ENCODE results near the gene SBF2. TPM values are rescaled to one million over a fixed set of nuclear protein-coding genes. Genes with fewer than 3 reads are reported as not detected.

The SBF2 gene
- total and polyA plus RNA-seq, 2 donors (not counting 3 experiments of a cell fraction or from before 2014, with no cell fraction given), result 15.4 to 42.4 TPM

DNA sequence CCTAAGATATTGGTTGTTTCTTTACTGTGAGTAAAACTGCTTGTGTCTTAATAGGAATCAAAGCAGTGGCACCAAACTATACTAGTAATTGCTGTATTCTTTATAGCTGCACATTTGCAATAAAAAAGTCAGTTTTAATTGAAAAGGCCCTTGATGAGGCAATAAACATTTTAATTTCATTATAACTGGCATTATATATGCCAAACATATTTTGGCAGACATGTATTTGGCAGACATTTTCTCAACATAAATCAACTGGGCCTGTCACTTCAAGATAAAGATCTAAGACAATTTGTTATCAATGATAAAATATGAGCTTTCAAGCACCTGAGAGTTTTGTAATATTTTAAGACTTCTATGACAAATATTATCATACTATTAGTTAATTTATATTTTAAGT lies 245.7 kb downstream of the SBF2 start:
- POLR2A ChIA-PET, result no interaction called here
- dilution Hi-C loops (cut with MboI; ENCODE audit: extremely low pct_ligation_motif_present, low sequenced_read_pairs), result no loop called here
- no peak overlapping the region for H3K27ac ChIP-seq (ENCODE audit: insufficient read depth, low read depth, low read length)
- BruUV-seq (replicated peaks), result no TSS peak
- no peaks in the 10 kb centered on the region for H3K36me3 ChIP-seq (ENCODE audit: control insufficient read depth in 2 of 2, extremely low read depth in 1 of 2, insufficient read depth in 2 of 2, low read length in 2 of 2)
- no peak for FAIRE-seq
- H3K9me3 ChIP-seq (replicated peaks; ENCODE audit: control insufficient read depth, insufficient read depth, low read length), result peaks cover 3% of the 10 kb centered on the region
- H3K4me2 ChIP-seq (ENCODE audit: insufficient read depth, low read length), result no peak overlapping the region
- H3K4me1 ChIP-seq (ENCODE audit: control insufficient read depth, extremely low read depth, insufficient read depth, low read length), result peaks cover 10% of the 10 kb centered on the region
- no peaks in the 10 kb centered on the region for H4K20me1 ChIP-seq (replicated peaks; ENCODE audit: control insufficient read depth, extremely low read depth, insufficient read depth, low read length)
- DNase-seq (ENCODE audit: low read depth, low spot score), result no peak
- no peaks in the 10 kb centered on the region for H3K27me3 ChIP-seq (ENCODE audit: control insufficient read depth in 2 of 2, insufficient read depth in 2 of 2, low read length in 2 of 2)
- no peak overlapping the region for H2AFZ ChIP-seq (ENCODE audit: low read depth, low read length)
- CTCF ChIA-PET, result interaction anchor here (1.0 to 1.9 kb wide), 6 partner anchors 9 to 133 kb away, joined by 3 to 9 read pairs (median 4); no protein-coding TSS in a partner anchor
- peaks cover 2% of the 10 kb centered on the region for H3K79me2 ChIP-seq (ENCODE audit: control insufficient read depth, insufficient read depth, low read length)
- intact Hi-C loops (cut with micrococcal nuclease), result no loop called here
- H3K9me1 ChIP-seq (replicated peaks; ENCODE audit: control insufficient read depth, extremely low read depth, insufficient read depth, low read length), result no peaks in the 10 kb centered on the region
- no peak overlapping the region for H3K4me3 ChIP-seq (replicated peaks in 1 of 3; ENCODE audit: insufficient read depth in 1 of 3, low read depth in 1 of 3, low read length in 3 of 3)
- TF ChIP-seq, protein P1, sequence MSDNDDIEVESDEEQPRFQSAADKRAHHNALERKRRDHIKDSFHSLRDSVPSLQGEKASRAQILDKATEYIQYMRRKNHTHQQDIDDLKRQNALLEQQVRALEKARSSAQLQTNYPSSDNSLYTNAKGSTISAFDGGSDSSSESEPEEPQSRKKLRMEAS (IDR thresholded peaks at IDR 0.05; ENCODE audit: insufficient read depth, insufficient read length), result no peak
- TF ChIP-seq EZH2 (IDR thresholded peaks at IDR 0.05; ENCODE audit: borderline replicate concordance, low read depth, low read length, severe bottlenecking), result no peak
- no peak overlapping the region for H3K9ac ChIP-seq (replicated peaks; ENCODE audit: extremely low read depth, insufficient read depth, low read length)

DNA sequence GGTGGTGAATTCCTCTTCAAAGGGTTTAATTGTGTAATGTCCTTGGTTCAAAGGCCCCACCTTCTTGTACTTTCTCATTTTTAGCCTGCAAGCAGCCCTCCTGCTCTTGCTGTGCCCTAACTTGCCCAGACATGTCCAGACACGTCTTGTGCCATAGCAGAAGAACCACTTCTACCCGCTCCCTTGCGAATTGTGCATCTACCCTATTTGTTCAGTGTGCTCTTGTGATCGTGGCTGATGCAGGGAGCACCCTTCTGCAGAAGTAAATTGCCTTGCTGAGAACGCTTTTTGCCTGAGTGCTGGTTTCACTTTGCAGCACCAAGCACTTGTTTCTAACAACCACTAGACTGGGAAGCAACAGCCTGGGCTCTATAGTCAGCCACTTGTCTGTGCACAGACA lies 249.4 kb downstream of the SBF2 start:
- POLR2A ChIA-PET, result no interaction called here
- H3K4me2 ChIP-seq (ENCODE audit: insufficient read depth, low read length), result no peak overlapping the region
- dilution Hi-C loops (cut with MboI; ENCODE audit: extremely low pct_ligation_motif_present, low sequenced_read_pairs) (no loop called here), intact Hi-C loops (cut with micrococcal nuclease) (no loop called here)
- H3K4me1 ChIP-seq (ENCODE audit: control insufficient read depth, extremely low read depth, insufficient read depth, low read length), result peaks cover 5% of the 10 kb centered on the region
- no peak overlapping the region for H3K4me3 ChIP-seq (replicated peaks in 1 of 3; ENCODE audit: insufficient read depth in 1 of 3, low read depth in 1 of 3, low read length in 3 of 3)
- no peaks in the 10 kb centered on the region for H3K27me3 ChIP-seq (ENCODE audit: control insufficient read depth in 2 of 2, insufficient read depth in 2 of 2, low read length in 2 of 2)
- H3K27ac ChIP-seq (ENCODE audit: insufficient read depth, low read depth, low read length), result no peak overlapping the region
- FAIRE-seq (no peak), DNase-seq (ENCODE audit: low read depth, low spot score) (no peak)
- TF ChIP-seq, protein P2, sequence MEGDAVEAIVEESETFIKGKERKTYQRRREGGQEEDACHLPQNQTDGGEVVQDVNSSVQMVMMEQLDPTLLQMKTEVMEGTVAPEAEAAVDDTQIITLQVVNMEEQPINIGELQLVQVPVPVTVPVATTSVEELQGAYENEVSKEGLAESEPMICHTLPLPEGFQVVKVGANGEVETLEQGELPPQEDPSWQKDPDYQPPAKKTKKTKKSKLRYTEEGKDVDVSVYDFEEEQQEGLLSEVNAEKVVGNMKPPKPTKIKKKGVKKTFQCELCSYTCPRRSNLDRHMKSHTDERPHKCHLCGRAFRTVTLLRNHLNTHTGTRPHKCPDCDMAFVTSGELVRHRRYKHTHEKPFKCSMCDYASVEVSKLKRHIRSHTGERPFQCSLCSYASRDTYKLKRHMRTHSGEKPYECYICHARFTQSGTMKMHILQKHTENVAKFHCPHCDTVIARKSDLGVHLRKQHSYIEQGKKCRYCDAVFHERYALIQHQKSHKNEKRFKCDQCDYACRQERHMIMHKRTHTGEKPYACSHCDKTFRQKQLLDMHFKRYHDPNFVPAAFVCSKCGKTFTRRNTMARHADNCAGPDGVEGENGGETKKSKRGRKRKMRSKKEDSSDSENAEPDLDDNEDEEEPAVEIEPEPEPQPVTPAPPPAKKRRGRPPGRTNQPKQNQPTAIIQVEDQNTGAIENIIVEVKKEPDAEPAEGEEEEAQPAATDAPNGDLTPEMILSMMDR (IDR thresholded peaks at IDR 0.05; ENCODE audit: extremely low read depth in 1 of 2, insufficient read depth in 1 of 2, low read depth in 1 of 2, low read length in 2 of 2), result no peak
- H4K20me1 ChIP-seq (replicated peaks; ENCODE audit: control insufficient read depth, extremely low read depth, insufficient read depth, low read length), result no peaks in the 10 kb centered on the region
- CTCF ChIA-PET, result interaction anchor here (0.9 to 1.2 kb wide), 2 partner anchors 95 to 286 kb away, joined by 3 read pairs; no protein-coding TSS in a partner anchor
- H3K36me3 ChIP-seq (ENCODE audit: control insufficient read depth in 2 of 2, extremely low read depth in 1 of 2, insufficient read depth in 2 of 2, low read length in 2 of 2), result no peaks in the 10 kb centered on the region
- BruUV-seq (replicated peaks), result no TSS peak
- H2AFZ ChIP-seq (ENCODE audit: low read depth, low read length), result no peak overlapping the region
- peaks cover 2% of the 10 kb centered on the region for H3K79me2 ChIP-seq (ENCODE audit: control insufficient read depth, insufficient read depth, low read length)
- H3K9me3 ChIP-seq (replicated peaks; ENCODE audit: control insufficient read depth, insufficient read depth, low read length), result peaks cover 3% of the 10 kb centered on the region
- no peaks in the 10 kb centered on the region for H3K9me1 ChIP-seq (replicated peaks; ENCODE audit: control insufficient read depth, extremely low read depth, insufficient read depth, low read length)
- no peak overlapping the region for H3K9ac ChIP-seq (replicated peaks; ENCODE audit: extremely low read depth, insufficient read depth, low read length)
